ENCODE measurements around the gene GLT8D1. TPM values are rescaled to one million over a fixed set of nuclear protein-coding genes. Genes with fewer than 3 reads are reported as not detected.

Gene GLT8D1
- total and polyA plus RNA-seq, 3 donors from 2014 or later = 107 to 165 (median 117) TPM

GRCh38 chr3:52696830-52697631 lies 8.6 kb downstream of the GLT8D1 start:
- TF ChIP-seq POLR2A (IDR thresholded peaks at IDR 0.05) (no peak), CTCF (IDR thresholded peaks at IDR 0.05) (no peak)

GRCh38 chr3:52695798-52696671 lies 9.6 kb downstream of the GLT8D1 start:
- no peaks in the 10 kb centered on the region for H3K4me1 ChIP-seq
- intact Hi-C loops (cut with DNase I; ENCODE audit: low total_unique reads) = no loop called here
- no peak for DNase-seq
- no peak overlapping the region for H3K4me3 ChIP-seq
- TF ChIP-seq POLR2A (IDR thresholded peaks at IDR 0.05) (no peak), CTCF (IDR thresholded peaks at IDR 0.05) (no peak)
- H3K9me3 ChIP-seq = no peaks in the 10 kb centered on the region
- no peak overlapping the region for H3K27ac ChIP-seq
- no peaks in the 10 kb centered on the region for H3K27me3 ChIP-seq
- no peaks in the 10 kb centered on the region for H3K36me3 ChIP-seq (ENCODE audit: low read depth, missing control alignments)
- 74 to 79% methylated on average over 4 of the region's 4 CpGs for WGBS, 2 donors

More at GRCh38 chr3:52696830-52697631, 8.6 kb downstream of the GLT8D1 start:
- DNase-seq = no peak
- Histone ChIP-seq H3K27ac (no peak overlapping the region), H3K9me3 (no peaks in the 10 kb centered on the region), H3K36me3 (ENCODE audit: low read depth, missing control alignments) (no peaks in the 10 kb centered on the region), H3K4me3 (no peak overlapping the region), H3K27me3 (no peaks in the 10 kb centered on the region), H3K4me1 (no peaks in the 10 kb centered on the region)
- intact Hi-C loops (cut with DNase I; ENCODE audit: low total_unique reads) = no loop called here
- 77 to 81% methylated on average over 2 of the region's 2 CpGs for WGBS, 2 donors

GRCh38 chr3:52694528-52695189 lies 10.9 kb downstream of the GLT8D1 start:
- WGBS, 2 donors = 62 to 66% methylated on average over 7 of the region's 7 CpGs
- no peaks in the 10 kb centered on the region for H3K36me3 ChIP-seq (ENCODE audit: low read depth, missing control alignments)

GRCh38 chr3:52693071-52693470 lies 12.5 kb downstream of the GLT8D1 start:
- H3K4me1 ChIP-seq = no peaks in the 10 kb centered on the region
- H3K27me3 ChIP-seq = no peaks in the 10 kb centered on the region
- H3K27ac ChIP-seq = no peak overlapping the region
- no peak for TF ChIP-seq CTCF (IDR thresholded peaks at IDR 0.05)
- no peak for TF ChIP-seq POLR2A (IDR thresholded peaks at IDR 0.05)
- DNase-seq = no peak
- intact Hi-C loops (cut with DNase I; ENCODE audit: low total_unique reads) = no loop called here
- no peak overlapping the region for H3K4me3 ChIP-seq
- H3K36me3 ChIP-seq (ENCODE audit: low read depth, missing control alignments) = no peaks in the 10 kb centered on the region
- H3K9me3 ChIP-seq = no peaks in the 10 kb centered on the region

More at GRCh38 chr3:52694528-52695189, 10.9 kb downstream of the GLT8D1 start:
- TF ChIP-seq CTCF (IDR thresholded peaks at IDR 0.05) = no peak
- TF ChIP-seq POLR2A (IDR thresholded peaks at IDR 0.05) = no peak
- no peaks in the 10 kb centered on the region for H3K4me1 ChIP-seq
- no peak for DNase-seq
- no peak overlapping the region for H3K4me3 ChIP-seq
- H3K9me3 ChIP-seq = no peaks in the 10 kb centered on the region
- no peak overlapping the region for H3K27ac ChIP-seq
- intact Hi-C loops (cut with DNase I; ENCODE audit: low total_unique reads) = no loop called here
- H3K27me3 ChIP-seq = no peaks in the 10 kb centered on the region

All from testis (tissue), 3 donors.